Ovary (tissue), 9 donors: ENCODE data around the gene UNC5C. TPM values are rescaled to one million over a fixed set of nuclear protein-coding genes. Genes with fewer than 3 reads are reported as not detected.

Experiments used
- DNase-seq, 5 donors: peaks; one replicate each; pipeline ENCODE4 v3.0.0-alpha.2; 2019 to 2020
- H3K27ac ChIP-seq, 2 donors: fragments of 200-600 bp; one replicate each; pipeline versions ENCODE4 v1.5.1 to v1.8.0; 2019 to 2022
- H3K27me3 ChIP-seq: fragments of 200-600 bp; one replicate; pipeline ENCODE4 v1.8.0; 2022
- H3K36me3 ChIP-seq: fragments of 200-600 bp; sonication (generic); one replicate; pipeline ENCODE4 v1.5.1; 2019
- H3K4me1 ChIP-seq: one replicate; pipeline ENCODE4 v1.8.1; 2013; ENCODE audit warnings: mild to moderate bottlenecking, moderate library complexity; ENCODE audit not compliant: insufficient read depth
- H3K4me3 ChIP-seq: fragments of 200-600 bp; sonication (generic); one replicate; pipeline ENCODE4 v1.5.1; 2017
- H3K9me3 ChIP-seq, 2 donors: fragments of 200-600 bp in 1 of 2; sonication (generic) in 1 of 2; one replicate each; pipeline versions ENCODE4 v1.5.1 to v1.8.1; 2013 to 2019; ENCODE audit warnings: mild to moderate bottlenecking in 1 of 2, moderate library complexity in 1 of 2
- CTCF ChIP-seq, 3 donors: fragments of 450-650 bp in 2 of 3; fragments of 200-600 bp in 1 of 3; IDR thresholded peaks; one replicate each; pipeline versions ENCODE4 v1.5.1 to v1.8.0; 2016 to 2022; ENCODE audit warnings: antibody characterized with exemption in 3 of 3, mild to moderate bottlenecking in 1 of 3
- EP300 ChIP-seq: sonication (generic); formaldehyde crosslinking; IDR thresholded peaks from one replicate; pipeline ENCODE4 v1.6.1; 2017; ENCODE audit warnings: antibody characterized with exemption
- POLR2A ChIP-seq: fragments of 450-650 bp; IDR thresholded peaks from one replicate; pipeline ENCODE4 v1.6.1; 2017; ENCODE audit warnings: antibody characterized with exemption, mild to moderate bottlenecking, moderate library complexity
- WGBS, 3 donors: extraction: QIAGEN DNeasy Blood & Tissue Kit in 1 of 3; methylation state at CpG; one replicate each; pipeline versions ENCODE4 v1.1.5 to v1.1.7; 2013 to 2017; 5-methylcytosine and 5-hydroxymethylcytosine counted together
- intact Hi-C, 4 donors: fragments of 100-400 bp; cut with DNase I; formaldehyde crosslinking; loops; one replicate each; pipeline versions ENCODE4 v1.11.0 to v1.15.1; 2022 to 2023
- polyA plus RNA-seq, 2 donors: library from polyadenylated mRNA; stranded (reverse); fragments of 200-250 nt in 1 of 2; fragments of 350-450 nt in 1 of 2; fragmentation: Illumina TruSeq in 1 of 2; extraction: RNeasy Lipid Tissue Mini Kit (QIAGEN cat#74804) in 1 of 2; gene quantifications; one replicate each; pipeline ENCODE4 v1.2.3, GENCODE V29; 2013 to 2014
- total RNA-seq, 7 donors: library from RNA; depleted of rRNA in 2 of 7; stranded (reverse); fragments of >200 nt in 2 of 7; fragmentation: NEBNext Ultra II Directional in 3 of 7; extraction: Animal tissue kit (Norgen Biotek cat#: 25700) in 3 of 7; gene quantifications; one replicate each; pipeline versions ENCODE4 v1.1.0 to v1.2.4, GENCODE V29; 2016 to 2023
- donor health status: DM: no; HTN: no; CAD: no; lungs with moderate emphysema.
- donor health status: DM: no; HTN: no; CAD: no.
- donor health status: Bipolar disorder and iron deficiency.
- donor health status: DM: yes; HTN: yes; CAD: no.
- donor health status: DM: no; HTN: no; CAD: no.
- donor health status: DM: yes; HTN: yes; CAD: no.

UNC5C gene
- total and polyA plus RNA-seq, 9 donors, result 1.8 to 9.4 (median 3.9) TPM

GRCh38 chr4:95264843-95265242 is 283.9 kb downstream of the UNC5C start:
- Histone ChIP-seq H3K27me3 (no peaks in the 10 kb centered on the region), H3K36me3 (no peaks in the 10 kb centered on the region), H3K4me3 (no peak overlapping the region), H3K4me1 (peaks cover 6% of the 10 kb centered on the region), H3K9me3 (no peaks in the 10 kb centered on the region), H3K27ac (peak overlapping the region in 1 of 2 donors; percentile 21)
- DNase-seq, result no peak
- 90 to 94% (median 94%) methylated on average over 2 of the region's 2 CpGs for WGBS, 3 donors
- TF ChIP-seq EP300 (no peak), POLR2A (no peak), CTCF (IDR thresholded peaks at IDR 0.05) (no peak)
- intact Hi-C loops, result no loop called here

- intact Hi-C loops, result no loop called here
- TF ChIP-seq POLR2A (no peak), EP300 (no peak)
- DNase-seq, result no peak
- H3K4me1 ChIP-seq, result peaks cover 6% of the 10 kb centered on the region
- no peaks in the 10 kb centered on the region for H3K27me3 ChIP-seq
- no peak overlapping the region for H3K4me3 ChIP-seq
- no peaks in the 10 kb centered on the region for H3K36me3 ChIP-seq
- peak overlapping the region in 1 of 2 donors; percentile 21 for H3K27ac ChIP-seq
- H3K9me3 ChIP-seq, result no peaks in the 10 kb centered on the region
- 6 to 24% (median 16%) methylated on average over 1 of the region's 1 CpG for WGBS, 3 donors
These were observed 284.8 kb downstream of the UNC5C start for GRCh38 chr4:95263960-95264359.

GRCh38 chr4:95263391-95263790 is 285.4 kb downstream of the UNC5C start:
- no peak overlapping the region for H3K4me3 ChIP-seq
- H3K27me3 ChIP-seq, result no peaks in the 10 kb centered on the region
- peak; percentile 42 to 63 (median 46) for DNase-seq
- TF ChIP-seq POLR2A (no peak), CTCF (IDR thresholded peaks at IDR 0.05) (no peak), EP300 (no peak)
- H3K9me3 ChIP-seq, result no peaks in the 10 kb centered on the region
- intact Hi-C loops, result no loop called here
- no peak overlapping the region for H3K27ac ChIP-seq
- H3K36me3 ChIP-seq, result no peaks in the 10 kb centered on the region
- H3K4me1 ChIP-seq, result peaks cover 6% of the 10 kb centered on the region

- no peak overlapping the region for H3K4me3 ChIP-seq
- no peaks in the 10 kb centered on the region for H3K36me3 ChIP-seq
- H3K4me1 ChIP-seq, result no peaks in the 10 kb centered on the region
- 77 to 82% (median 82%) methylated on average over 6 of the region's 6 CpGs for WGBS, 3 donors
- no peaks in the 10 kb centered on the region for H3K9me3 ChIP-seq
- no peak for DNase-seq
- H3K27me3 ChIP-seq, result no peaks in the 10 kb centered on the region
- TF ChIP-seq CTCF (IDR thresholded peaks at IDR 0.05) (no peak), EP300 (no peak), POLR2A (no peak)
- H3K27ac ChIP-seq, result no peak overlapping the region
- intact Hi-C loops, result no loop called here
These were observed 292.5 kb downstream of the UNC5C start for GRCh38 chr4:95256108-95256835.

GRCh38 chr4:95255396-95256107 is 293.2 kb downstream of the UNC5C start:
- Histone ChIP-seq H3K27me3 (no peaks in the 10 kb centered on the region), H3K4me1 (no peaks in the 10 kb centered on the region), H3K9me3 (no peaks in the 10 kb centered on the region), H3K27ac (no peak overlapping the region), H3K36me3 (no peaks in the 10 kb centered on the region), H3K4me3 (no peak overlapping the region)
- DNase-seq, result no peak
- intact Hi-C loops, result no loop called here
- no peak for TF ChIP-seq POLR2A
- no peak for TF ChIP-seq EP300
- no peak for TF ChIP-seq CTCF (IDR thresholded peaks at IDR 0.05)
- 64 to 83% (median 79%) methylated on average over 8 of the region's 8 CpGs for WGBS, 3 donors
